D721Med (cell line): ENCODE results near the gene GRAMD1A.
"Not testable (repeated sequence)": the region's sequence is repeated elsewhere in the genome, so short reads cannot be mapped to it uniquely, and the experiment has no call there.

Source experiments
- DNase-seq: peaks from one replicate; pipeline ENCODE4 v3.0.0; 2011; ENCODE audit warnings: low spot score; ENCODE audit not compliant: insufficient read length
- FAIRE-seq: peaks from 2 replicates; lab custom pipeline; 2011; peaks lifted over from hg19 to GRCh38; lab: Jason Lieb, UNC
- TF ChIP-seq, protein P1 (sequence below): IDR thresholded peaks from 2 replicates; pipeline ENCODE4 v1.5.1; 2012; ENCODE audit warnings: mild to moderate bottlenecking, control low read depth; ENCODE audit not compliant: insufficient read depth; ENCODE audit errors: missing control alignments

GRAMD1A gene

GRCh38 chr19:35046461-35046860 lies 46.3 kb downstream of the GRAMD1A start:
- TF ChIP-seq, protein P1, sequence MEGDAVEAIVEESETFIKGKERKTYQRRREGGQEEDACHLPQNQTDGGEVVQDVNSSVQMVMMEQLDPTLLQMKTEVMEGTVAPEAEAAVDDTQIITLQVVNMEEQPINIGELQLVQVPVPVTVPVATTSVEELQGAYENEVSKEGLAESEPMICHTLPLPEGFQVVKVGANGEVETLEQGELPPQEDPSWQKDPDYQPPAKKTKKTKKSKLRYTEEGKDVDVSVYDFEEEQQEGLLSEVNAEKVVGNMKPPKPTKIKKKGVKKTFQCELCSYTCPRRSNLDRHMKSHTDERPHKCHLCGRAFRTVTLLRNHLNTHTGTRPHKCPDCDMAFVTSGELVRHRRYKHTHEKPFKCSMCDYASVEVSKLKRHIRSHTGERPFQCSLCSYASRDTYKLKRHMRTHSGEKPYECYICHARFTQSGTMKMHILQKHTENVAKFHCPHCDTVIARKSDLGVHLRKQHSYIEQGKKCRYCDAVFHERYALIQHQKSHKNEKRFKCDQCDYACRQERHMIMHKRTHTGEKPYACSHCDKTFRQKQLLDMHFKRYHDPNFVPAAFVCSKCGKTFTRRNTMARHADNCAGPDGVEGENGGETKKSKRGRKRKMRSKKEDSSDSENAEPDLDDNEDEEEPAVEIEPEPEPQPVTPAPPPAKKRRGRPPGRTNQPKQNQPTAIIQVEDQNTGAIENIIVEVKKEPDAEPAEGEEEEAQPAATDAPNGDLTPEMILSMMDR, result no peak
- FAIRE-seq (no peak), DNase-seq (no peak)

DNA sequence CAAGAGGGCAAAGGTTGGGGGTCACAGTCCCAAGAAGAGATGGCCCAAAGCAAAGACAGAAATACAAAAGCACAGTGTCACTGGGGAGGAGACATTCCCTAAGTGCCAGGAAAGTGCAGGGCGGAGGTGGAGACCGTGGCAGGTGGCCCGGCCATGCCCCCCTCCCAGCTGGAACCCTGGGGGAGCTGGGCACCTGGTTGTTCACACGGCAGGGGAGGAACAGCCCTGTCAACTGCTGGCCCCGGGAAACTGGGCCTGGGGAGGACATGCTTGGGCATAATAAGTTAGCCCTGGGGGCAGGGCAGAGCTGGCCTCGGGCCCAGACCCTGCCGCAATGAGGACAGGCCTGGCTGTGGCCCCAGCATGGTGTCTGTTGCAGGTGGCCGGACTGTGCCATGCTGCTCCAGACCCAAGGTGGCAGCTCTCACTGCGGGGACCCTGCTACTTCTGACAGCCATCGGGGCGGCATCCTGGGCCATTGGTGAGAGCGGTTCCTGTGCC lies 48.8 kb downstream of the GRAMD1A start:
- DNase-seq, result no peak
- no peak for FAIRE-seq
- TF ChIP-seq, protein P1, result no peak

DNA sequence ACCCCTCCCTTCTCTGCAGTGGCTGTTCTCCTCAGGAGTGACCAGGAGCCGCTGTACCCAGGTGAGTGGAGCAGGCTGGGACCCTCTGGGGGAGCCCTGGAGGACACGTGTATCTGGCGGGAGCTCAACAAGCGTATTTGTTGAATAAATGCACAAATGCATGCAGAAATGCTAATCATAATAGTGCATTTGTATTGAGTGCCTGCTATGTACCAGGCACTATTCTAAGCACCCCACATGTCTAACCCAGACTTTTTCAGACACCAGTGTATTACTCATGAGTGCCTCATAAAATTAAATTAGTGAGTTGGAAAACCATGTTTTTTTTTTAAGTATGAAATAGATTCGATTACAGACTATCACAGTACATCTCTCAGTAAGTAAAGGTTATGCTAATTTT lies 49.3 kb downstream of the GRAMD1A start:
- TF ChIP-seq, protein P1, result no peak
- no peak for FAIRE-seq
- DNase-seq, result no peak

- FAIRE-seq, DNase-seq: not testable (repeated sequence)
Measured at GRCh38 chr19:35050662-35051061, 50.5 kb downstream of the GRAMD1A start.

DNA sequence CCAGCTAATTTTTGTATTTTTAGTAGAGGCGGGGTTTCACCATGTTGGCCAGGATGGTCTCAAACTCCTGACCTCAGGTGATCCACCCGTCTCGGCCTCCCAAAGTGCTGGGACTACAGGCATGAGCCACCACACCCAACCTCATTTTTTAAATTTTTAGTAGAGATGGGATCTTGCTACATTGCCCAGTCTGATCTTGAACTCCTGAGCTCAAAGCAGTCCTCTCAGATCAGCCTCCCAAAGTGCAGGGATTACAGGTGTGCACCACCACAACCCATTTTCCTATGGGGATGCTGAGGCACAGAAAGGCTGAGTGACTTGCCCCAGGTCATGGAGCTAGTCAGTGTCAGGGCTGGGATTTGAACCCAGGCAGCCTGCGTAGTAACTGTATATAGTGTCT lies 51.1 kb downstream of the GRAMD1A start:
- FAIRE-seq, DNase-seq: not testable (repeated sequence)

DNA sequence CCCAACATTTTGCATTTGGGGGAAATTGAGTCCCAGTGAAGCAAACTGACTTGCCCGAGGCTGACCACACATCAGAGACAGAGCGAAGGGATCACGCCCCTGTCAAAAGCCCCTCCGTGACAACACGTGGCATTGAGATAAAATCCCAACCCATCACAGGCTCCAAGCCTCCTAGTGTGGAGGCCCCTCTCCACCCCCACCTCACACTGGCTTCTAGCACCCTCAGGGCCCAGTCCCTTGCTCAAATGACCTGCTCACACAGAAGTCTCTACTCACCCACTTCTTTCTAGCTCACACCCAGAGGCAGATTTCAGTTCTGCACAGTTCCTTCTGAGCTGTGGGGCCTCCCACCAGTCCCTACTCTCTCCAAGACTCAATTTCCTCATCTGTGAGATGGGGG lies 51.7 kb downstream of the GRAMD1A start:
- no peak for FAIRE-seq
- TF ChIP-seq, protein P1, result no peak
- DNase-seq, result no peak

DNA sequence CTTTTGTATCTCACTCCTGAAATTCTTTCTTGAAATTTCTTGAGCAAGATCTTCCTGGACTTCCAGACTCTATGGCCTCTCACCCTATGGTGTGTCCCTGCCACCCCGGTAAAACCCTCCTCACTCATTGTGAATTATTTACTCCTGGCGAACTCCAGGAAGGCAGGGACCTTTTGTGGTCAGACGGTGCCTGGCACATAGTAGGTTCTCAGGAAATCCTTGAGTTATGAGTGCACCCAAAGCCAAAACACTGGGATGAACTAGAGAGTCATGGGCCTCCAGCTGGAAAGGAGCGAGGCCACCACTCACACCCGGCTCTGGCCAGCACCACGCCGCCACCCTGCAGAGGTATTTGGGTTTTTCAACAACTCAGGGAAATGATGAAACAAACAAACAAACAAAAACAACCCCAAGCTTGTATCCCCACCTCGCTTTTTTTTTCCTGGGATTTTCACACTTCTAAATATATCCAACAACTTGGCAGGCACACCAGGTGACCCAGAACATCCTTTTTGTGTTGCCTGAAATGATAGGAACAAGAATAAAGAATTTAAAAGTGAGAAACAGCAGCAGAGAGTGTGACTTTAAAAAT lies 52.6 kb downstream of the GRAMD1A start:
- FAIRE-seq (no peak), DNase-seq (no peak)
- TF ChIP-seq, protein P1, result no peak

- TF ChIP-seq, protein P1, result no peak
- FAIRE-seq, result no peak
Measured at GRCh38 chr19:35053667-35054293, 53.7 kb downstream of the GRAMD1A start.

More at GRCh38 chr19:35053667-35054293, 53.7 kb downstream of the GRAMD1A start:
- DNase-seq, result no peak
